ENCODE data around the gene ENO3. TPM values are rescaled to one million over a fixed set of nuclear protein-coding genes. Genes with fewer than 3 reads are reported as not detected.

ENO3 gene
- polyA plus RNA-seq, 3 donors, result 20.3 to 36.4 (median 29.5) TPM

DNA sequence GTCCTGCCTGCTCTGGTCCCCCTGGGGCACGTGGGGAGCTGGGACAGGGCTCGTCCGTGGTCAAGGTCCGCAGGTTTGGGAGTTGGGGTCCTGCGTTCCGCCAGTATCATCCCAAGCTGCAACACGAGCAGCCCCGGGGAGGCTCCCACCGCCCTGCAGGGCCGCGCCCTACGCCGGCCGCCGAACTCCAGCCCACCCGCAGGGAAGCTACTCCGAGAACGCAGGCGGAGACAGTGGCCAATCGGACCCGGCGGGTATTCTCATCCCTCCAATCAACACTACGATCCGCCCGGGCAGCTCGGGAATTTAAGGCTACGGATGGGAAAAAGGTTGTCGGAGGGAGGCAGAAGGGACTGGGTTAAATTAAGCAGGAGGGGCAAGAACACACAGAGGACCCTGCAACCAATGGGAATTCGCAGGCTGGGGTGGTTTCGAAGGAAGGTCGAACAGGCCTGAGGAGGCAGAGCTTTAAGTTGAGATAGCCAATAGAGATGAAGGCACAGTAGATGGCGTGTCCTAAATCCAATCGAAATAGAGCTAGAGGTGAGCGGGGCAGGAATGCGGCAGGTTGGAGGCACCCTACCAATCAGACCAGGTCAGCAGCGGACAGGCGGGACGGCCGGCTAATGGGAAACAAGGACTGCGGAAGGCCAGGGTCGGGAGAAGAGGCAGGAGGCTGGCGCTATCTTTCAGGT lies 16.1 kb downstream of the ENO3 start:
- DNase-seq (ENCODE audit: extremely low read depth in 1 of 11, low read depth in 9 of 11, low spot score in 4 of 11), result peak in 10 of 11 donors; percentile 96 to 100 (median 99)

DNA sequence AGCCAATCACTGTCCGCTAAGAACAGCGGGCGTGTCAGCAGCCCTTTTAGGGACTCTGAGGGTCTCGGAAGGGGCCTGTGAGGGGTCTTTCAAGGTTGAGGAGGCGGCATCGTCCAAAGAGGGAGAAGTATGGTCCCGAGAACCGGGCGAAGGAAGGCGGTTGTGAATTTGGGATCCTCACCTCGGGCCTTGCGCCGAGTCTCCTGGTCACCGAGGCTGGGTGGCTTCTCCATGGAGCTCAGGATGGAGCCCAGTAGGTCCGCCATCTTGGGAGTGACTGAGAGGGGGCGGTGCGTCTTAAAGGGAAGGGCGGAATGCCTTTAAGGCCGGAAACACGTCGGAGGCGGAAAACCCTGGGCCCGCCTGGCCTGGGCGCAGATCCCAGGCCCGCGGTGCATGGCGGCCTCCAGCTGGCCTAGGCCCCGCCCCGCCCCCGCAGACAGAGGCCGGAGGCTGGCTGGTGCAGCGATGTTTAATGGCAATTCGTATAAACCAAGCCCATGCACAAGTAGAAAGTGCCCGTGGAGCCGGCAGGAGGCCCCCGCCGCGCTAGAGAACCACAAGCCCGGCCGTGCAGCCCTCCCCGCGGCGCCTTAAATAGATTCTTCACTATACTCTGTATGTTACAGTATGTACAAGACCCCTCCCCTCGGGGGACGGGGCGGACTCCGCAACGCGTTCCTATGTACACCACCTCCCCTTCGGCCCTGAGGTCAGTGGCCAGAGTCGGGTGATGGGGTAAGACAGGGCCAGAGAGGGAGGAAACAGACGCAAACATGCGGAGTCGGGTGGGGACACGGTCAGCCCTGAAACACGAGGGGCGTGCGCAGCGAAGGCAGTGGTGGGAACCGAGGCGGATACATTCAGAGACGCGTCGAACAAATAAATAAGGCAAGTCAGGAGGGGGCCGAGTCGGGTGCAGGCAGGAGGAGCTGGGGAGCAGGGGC lies 16.9 kb downstream of the ENO3 start, which contains the start of gene SPAG7:
Gene SPAG7, minus strand, starts transcription at position 279 of the 947 bp plus-strand sequence. Its CDS starts 13 bp downstream, at position 266.
- DNase-seq (ENCODE audit: extremely low read depth in 1 of 11, low read depth in 9 of 11, low spot score in 4 of 11), result peak; percentile 94 to 100 (median 96)

DNA sequence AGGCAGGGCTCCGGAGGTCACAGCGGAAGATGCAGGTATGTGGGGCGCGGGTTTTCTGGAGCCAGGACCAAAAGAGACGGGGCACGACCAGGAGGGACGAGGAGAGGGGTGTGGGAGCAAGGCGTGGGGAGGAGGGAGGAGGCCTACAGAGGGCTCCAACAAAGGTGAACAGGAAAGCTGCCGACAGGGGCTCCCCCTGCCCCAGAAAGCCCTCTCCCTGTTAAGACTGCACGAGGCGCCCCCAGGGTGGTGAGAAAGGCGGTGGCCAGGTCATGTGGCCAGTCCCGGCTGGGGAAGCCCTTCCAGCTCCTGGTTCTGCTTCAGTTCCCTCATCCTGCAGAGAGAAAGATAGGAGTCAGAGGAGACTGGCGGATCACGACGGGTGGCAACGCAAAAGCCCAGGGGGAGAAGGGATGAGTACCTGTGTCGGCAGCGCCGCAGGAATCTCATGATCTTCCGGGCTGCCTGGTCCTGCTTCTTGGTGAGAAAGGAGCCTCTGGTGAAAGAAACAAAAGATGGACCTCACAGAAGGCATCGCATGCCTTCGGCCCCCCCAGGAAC lies 17.6 kb downstream of the ENO3 start:
- DNase-seq (ENCODE audit: extremely low read depth in 1 of 11, low read depth in 9 of 11, low spot score in 4 of 11), result no peak

DNA sequence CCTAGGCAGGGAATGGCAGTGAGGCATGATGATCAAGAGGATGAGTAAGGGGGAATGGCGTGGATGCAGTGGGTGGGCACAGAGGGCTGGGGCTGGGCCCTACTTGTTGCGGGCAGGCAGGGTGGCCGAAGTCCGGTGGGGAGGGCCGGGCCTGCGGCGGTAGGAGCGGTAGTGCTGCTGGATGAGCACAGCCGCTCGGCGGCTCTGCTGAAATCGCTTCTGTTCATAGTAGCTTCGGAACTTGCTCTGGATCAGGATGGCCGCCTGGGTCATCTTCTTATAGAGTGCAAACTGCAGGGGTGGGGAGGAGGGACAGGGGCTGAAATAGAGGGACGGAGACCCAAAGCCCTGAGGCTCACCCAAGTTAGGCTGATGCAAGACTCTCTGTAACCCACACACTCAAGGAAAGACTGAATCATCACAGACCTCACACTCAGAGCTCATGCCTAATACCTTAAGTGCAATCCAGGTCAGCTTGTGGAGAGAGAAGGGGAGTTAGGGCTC lies 18.2 kb downstream of the ENO3 start:
- DNase-seq (ENCODE audit: extremely low read depth in 1 of 11, low read depth in 9 of 11, low spot score in 4 of 11), result no peak

DNA sequence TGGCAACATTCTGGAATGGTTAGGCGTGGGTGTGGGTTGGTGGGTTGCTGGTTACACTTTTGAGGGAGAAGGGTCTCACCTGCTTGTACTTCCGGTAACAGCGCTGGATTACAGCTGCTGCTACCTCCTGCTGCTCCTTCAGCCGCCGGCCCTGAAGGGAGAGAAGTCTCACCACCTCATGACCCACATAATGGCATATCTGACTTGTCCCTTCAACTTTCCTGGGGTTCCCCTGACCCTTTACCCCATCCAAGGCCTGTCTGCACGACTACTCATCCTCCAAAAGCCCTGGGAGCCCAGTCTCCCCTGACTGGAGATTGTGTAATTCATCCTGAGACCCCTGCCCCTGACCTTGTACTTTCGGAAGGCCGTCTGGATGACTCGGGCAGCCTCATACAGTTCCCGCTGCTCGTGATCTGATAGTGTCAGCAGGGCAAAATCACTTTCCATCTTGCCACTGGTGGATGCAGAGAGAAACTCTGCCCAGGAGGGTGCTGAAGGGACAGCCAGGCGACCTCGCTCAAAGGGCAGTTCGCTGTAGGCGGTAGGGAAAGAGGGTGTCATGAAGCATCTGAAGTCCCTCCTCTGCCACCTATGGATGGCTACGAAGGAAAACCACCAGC lies 18.7 kb downstream of the ENO3 start:
- no peak for DNase-seq (ENCODE audit: extremely low read depth in 1 of 11, low read depth in 9 of 11, low spot score in 4 of 11)

DNA sequence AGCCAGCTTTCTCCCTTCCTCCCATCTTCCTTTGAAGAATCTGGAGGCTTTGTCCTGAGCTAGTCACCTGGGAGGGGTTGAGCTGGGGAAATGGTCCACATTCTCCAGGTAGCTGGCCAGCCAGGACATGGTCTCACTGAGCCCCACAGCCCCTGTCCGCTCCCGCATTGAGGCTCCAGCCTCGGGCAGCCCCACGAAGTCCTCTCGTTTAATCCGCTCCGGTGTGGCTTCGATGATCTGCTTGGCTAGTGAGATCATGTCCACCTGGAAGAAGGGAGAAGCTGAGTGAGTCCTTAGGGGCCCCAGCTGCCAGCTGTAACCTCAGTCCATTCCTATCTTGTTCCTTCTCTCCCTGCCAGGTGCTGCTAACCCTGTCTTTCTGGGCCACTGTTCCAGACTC lies 19.4 kb downstream of the ENO3 start:
- DNase-seq (ENCODE audit: extremely low read depth in 1 of 11, low read depth in 9 of 11, low spot score in 4 of 11), result no peak

DNA sequence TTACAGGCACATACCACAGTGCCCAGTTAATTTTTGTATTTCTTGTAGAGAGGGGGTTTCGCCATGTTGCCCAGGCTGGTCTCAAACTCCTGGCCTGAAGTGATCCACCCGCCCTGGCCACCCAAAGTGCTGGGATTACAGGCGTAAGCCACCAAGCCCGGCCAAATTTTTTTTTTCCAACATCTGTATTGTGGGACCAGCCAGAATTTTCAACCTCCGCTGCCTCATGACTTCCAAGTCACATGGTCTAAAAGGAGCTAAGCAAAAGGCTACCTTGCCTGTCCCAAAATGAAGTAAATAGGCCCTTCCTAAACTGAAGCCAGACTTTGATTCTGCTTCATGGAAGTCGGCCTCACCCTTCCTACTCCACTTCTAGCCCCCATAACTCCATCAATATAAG lies 20.9 kb downstream of the ENO3 start:
- no peak for DNase-seq (ENCODE audit: extremely low read depth in 1 of 11, low read depth in 9 of 11, low spot score in 4 of 11)

DNA sequence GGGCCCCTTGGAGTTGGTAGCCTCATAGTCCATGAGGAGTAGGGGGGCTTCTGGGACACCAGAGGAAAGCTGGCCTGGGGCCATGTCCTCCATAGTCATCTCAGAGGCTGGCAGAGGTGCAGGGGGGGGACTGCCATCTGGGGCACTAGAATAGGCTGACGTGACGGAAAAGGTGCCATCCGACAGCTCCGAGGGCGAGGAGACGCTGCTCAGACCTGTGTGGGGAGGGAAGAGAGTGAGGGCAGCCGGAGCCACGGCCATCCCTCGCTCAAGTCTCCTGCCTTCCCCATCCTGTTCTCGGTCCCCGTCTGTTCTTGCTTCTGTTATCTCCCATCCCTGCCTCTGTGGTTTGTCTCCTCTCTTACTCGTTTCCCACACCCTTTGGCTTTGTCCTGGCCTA lies 21.4 kb downstream of the ENO3 start:
- no peak for DNase-seq (ENCODE audit: extremely low read depth in 1 of 11, low read depth in 9 of 11, low spot score in 4 of 11)

DNA sequence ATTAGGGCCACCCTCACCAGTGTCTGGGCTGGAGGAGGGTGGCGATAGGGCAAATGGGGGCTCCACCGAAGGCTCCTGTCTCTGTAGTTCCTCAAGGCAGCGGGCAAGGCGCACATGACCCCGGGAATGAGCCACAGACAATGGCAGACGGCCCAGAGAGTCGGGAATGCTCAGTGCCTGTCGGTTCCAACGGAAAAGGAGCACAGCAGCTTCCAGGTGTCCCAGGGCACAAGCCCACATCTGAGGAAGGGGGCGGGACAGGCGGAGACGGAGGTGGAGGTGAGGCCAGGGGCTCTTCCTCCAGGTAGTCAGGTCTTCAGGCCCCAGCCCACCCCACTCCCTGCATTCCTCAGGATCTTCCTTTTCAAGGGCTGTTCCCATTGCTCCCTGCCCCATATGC lies 21.8 kb downstream of the ENO3 start:
- no peak for DNase-seq (ENCODE audit: extremely low read depth in 1 of 11, low read depth in 9 of 11, low spot score in 4 of 11)

DNA sequence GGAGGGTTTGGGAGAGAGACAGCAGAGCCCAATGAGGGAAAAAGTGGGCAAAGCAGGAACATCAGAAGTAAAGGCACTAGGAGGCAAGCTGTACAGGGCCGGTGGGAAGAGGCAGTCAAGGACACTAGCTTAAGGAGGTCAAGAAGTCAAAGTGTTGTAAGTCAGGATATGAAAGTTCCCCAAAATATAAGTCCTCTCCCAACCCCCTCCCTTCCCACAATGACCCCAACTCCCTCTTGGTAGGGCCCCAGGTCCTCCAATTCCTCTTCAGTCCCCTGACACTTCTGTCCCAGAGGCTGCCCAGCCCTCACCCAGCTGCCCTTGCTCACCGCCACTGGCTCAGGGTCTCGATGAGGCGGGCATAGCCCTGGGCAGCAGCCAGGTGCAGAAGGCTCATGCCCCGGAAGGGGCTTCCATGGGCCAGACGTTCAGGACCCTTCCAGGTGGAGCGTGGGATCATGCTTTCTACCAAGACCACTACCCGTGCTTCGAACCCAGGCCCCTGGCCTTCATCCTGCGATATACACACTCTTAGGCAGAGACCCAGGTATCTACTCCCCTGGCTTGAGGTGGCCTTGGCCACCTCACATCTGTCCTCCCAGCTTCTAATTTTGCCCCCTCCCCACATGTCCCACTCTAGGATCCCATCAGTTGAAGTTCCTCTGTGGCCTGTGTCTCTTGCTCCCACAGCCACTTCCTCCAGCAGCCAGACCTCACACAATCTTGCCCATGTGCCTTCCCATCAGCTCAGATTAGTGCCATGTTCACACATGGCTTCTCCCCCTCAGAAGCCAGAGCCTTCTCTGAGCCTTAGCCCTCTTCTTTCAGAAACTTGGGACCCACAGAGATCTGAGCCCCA lies 22.6 kb downstream of the ENO3 start:
- no peak for DNase-seq (ENCODE audit: extremely low read depth in 1 of 11, low read depth in 9 of 11, low spot score in 4 of 11)

DNA sequence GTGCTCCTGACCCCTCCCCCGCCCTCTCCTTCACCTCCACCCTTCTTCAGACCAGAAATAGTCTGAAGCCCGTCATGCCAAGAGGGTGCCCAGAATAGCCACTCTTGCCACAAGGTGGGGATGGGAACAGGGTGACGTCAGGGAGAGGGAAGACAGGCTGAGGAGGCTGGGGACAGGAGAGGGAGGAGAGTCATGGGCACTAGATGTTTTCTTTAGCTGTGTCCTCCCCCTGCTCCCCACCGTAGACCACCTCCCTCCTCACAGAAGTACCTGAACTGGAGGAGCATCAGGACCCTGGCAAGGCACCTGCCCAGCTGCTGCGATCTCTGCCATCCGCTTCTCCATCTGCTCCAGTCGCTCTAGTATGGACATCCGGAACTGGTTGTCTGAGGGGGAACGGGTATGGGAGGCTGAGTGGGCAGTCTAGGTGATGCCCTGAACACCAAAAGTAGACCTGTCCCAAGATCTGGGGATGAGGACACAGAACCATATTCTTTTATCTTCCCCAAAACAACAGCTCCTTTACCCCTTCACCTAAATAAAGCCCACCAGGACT lies 23.3 kb downstream of the ENO3 start:
- DNase-seq (ENCODE audit: extremely low read depth in 1 of 11, low read depth in 9 of 11, low spot score in 4 of 11), result no peak

DNA sequence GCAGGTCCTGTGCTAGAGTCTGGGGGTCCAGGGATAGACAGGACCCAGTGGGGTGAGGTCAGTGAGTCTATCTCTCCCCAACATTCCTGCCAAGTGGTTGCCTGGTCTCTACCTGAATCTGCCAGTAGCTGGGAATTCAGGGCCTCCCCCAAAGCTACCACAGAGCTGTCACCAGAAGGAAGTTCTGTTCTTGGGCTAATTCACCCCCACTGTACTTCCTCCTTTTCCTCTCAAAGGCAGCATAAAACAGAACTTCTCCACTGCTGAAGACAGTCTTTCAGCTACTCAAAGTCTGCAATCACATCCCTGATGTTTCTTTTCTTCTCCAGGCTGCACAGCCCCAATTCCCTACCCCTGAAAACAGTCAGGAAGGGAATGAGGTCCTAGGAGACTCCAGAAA lies 27.8 kb downstream of the ENO3 start:
- no peak for DNase-seq (ENCODE audit: extremely low read depth in 1 of 11, low read depth in 9 of 11, low spot score in 4 of 11)

DNA sequence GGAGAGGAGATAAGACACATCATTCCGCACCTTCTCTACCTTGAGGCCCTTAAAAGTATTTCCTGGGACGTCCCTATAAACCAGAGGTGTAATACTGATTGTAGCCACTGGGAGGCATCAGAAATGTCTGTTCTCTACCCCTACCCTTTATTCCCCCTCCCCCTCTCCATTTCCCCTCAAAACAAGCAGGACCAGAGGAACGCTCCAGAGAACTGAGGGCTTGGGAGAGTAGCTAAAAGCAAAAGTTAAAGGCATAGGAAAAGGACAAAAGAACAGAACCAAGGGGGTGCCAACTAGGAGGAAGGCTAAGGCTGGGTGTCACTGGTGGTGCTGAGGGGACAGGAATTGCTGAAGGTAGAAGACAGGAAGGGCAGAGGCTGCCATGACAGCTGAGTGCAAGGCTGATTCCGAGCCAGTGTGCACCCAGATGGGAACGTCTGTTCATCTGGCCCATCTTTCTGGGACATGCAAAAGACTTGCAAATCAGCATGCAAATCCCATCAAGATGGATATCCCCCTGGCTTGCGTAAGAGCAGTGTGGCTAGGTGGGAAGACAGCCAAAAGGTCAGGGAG lies 29.8 kb downstream of the ENO3 start:
- peak in 6 of 11 donors; percentile 62 to 72 (median 68) for DNase-seq (ENCODE audit: extremely low read depth in 1 of 11, low read depth in 9 of 11, low spot score in 4 of 11)

DNA sequence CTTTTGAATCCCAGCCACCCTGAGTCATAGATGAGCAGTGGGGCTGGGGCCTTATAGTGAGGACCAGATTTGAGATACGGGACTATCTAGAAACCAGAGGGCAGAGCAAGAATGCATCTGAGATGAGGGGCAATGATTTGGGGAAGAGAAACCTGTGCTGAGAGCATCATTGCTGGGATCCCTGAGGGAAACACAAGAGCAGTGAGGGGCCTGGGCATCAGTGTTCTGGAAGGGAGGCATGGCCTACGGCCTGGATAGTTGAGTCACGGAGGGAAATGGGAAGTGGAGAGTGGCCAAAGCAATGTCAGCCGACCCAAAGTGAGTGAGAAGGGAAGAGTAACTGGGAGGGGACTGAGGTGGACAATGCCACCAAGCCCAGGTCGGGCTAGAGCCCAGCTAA lies 31.4 kb downstream of the ENO3 start:
- no peak for DNase-seq (ENCODE audit: extremely low read depth in 1 of 11, low read depth in 9 of 11, low spot score in 4 of 11)

DNA sequence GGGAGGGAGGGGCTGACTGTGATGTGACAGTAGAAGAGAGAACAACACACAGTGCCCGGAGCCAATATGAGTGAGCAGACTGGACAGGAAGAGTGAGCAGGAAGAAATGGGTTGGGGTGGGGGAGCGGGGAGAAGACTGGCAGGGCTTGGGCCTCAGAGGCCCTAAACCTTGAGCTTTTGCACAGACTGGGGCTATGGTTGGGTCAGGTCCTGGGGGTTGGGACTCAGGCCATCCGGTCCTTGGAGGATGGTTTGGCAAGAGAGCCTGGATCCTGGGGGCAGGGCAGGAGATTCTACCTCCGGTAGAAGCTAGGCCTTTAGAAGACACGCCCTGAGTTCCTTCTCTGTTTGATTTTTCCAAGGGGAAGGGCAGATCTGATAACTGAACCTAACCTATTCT lies 35.5 kb downstream of the ENO3 start:
- no peak for DNase-seq (ENCODE audit: extremely low read depth in 1 of 11, low read depth in 9 of 11, low spot score in 4 of 11)

DNA sequence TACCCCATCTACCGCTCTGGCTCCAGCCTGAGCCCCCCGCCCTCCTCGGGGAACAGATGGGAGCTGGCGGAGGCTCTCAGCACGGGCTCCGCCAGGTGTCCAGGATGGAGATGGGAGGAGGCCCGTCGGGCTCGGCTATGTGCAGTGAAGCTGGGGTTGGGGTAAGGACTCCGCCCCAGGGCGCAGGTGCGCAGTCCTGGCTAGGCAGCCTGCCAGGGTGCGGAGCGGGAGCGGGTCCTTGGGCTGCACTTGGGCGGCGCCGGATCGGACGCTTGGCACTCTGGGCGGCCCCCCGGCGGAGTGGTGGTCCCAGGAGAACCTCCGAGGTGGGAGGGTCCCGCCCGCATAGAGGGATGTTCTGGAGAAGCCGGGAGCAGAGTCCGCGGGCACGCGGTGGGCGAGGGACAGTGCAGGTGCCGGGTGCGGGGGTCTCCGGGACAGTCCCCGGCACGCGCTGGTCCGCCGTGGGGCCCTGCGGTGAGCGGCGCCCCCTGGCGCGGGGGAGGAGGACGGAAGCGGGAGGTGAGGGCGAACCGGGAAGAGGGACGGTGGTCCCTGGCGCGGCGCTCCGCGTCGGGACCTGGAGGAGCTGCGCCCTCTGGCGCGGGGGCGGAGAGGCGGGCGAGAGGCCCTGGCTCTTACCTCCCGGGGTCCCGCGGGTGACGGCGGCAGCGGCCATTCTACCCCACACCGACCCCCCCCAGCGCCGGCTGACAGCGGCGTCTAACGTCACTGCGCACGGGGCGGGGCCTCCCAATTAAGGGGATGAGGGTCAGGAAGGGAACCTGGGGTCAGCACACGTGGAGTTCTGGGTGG lies 36.2 kb downstream of the ENO3 start, which contains the start of gene CAMTA2:
Gene CAMTA2, minus strand, starts transcription at position 725 of the 816 bp plus-strand sequence. CDS start 1,453 bp downstream, outside the sequence.
- DNase-seq (ENCODE audit: extremely low read depth in 1 of 11, low read depth in 9 of 11, low spot score in 4 of 11), result peak in 6 of 11 donors; percentile 58 to 78 (median 72)

Data from renal cortex interstitium (tissue), 11 donors.